GM12873 (cell line): ENCODE data around the gene BCAN.

Experiments
- TF ChIP-seq, protein P1 (sequence below): IDR thresholded peaks from 2 replicates; pipeline ENCODE4 v1.5.1; 2012; ENCODE audit warnings: low read depth, mild to moderate bottlenecking, moderate library complexity, low read length, control low read depth; ENCODE audit not compliant: insufficient read depth; ENCODE audit errors: missing control alignments

Gene BCAN

DNA sequence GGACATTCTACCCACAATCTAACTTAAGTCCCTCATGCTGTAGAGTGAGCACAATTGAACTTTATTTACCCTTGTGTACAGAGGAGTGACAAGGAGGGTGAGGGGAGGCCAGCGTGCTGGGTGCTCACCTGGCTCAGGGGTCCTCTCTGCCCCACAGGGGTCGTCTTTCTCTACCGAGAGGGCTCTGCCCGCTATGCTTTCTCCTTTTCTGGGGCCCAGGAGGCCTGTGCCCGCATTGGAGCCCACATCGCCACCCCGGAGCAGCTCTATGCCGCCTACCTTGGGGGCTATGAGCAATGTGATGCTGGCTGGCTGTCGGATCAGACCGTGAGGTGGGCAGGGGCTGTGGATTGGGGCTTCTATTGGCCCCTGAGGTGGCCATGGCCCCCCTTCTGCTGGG is 5.4 kb downstream of the BCAN start:
- TF ChIP-seq, protein P1, sequence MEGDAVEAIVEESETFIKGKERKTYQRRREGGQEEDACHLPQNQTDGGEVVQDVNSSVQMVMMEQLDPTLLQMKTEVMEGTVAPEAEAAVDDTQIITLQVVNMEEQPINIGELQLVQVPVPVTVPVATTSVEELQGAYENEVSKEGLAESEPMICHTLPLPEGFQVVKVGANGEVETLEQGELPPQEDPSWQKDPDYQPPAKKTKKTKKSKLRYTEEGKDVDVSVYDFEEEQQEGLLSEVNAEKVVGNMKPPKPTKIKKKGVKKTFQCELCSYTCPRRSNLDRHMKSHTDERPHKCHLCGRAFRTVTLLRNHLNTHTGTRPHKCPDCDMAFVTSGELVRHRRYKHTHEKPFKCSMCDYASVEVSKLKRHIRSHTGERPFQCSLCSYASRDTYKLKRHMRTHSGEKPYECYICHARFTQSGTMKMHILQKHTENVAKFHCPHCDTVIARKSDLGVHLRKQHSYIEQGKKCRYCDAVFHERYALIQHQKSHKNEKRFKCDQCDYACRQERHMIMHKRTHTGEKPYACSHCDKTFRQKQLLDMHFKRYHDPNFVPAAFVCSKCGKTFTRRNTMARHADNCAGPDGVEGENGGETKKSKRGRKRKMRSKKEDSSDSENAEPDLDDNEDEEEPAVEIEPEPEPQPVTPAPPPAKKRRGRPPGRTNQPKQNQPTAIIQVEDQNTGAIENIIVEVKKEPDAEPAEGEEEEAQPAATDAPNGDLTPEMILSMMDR = no peak

DNA sequence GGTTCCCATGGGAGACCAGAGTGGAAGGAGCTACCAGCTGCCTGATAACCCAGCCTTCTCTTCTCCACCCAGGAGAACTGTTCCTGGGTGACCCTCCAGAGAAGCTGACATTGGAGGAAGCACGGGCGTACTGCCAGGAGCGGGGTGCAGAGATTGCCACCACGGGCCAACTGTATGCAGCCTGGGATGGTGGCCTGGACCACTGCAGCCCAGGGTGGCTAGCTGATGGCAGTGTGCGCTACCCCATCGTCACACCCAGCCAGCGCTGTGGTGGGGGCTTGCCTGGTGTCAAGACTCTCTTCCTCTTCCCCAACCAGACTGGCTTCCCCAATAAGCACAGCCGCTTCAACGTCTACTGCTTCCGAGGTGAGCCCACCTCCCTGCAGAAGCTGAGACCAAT is 6.6 kb downstream of the BCAN start:
- TF ChIP-seq, protein P1 = no peak

DNA sequence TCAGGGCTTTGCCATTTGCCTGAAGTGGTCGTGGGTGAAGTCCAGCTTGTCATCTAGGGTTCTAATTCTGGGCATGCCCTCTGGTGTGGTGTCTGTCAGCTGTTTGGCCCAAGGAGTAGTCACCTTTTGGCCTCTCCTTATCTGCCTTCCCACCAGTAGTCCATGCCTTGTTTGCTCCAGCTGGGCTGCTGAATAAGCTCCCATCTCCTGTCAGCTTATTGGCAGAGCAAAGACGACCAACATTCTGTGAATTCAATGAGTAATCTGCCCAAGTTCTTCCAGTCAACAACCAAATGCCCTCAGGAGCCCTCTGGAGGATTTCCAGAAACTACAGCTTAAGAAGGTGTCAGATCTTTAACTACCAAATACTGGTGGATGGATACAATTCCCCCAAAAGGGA is 7.0 kb downstream of the BCAN start:
- TF ChIP-seq, protein P1 = no peak

DNA sequence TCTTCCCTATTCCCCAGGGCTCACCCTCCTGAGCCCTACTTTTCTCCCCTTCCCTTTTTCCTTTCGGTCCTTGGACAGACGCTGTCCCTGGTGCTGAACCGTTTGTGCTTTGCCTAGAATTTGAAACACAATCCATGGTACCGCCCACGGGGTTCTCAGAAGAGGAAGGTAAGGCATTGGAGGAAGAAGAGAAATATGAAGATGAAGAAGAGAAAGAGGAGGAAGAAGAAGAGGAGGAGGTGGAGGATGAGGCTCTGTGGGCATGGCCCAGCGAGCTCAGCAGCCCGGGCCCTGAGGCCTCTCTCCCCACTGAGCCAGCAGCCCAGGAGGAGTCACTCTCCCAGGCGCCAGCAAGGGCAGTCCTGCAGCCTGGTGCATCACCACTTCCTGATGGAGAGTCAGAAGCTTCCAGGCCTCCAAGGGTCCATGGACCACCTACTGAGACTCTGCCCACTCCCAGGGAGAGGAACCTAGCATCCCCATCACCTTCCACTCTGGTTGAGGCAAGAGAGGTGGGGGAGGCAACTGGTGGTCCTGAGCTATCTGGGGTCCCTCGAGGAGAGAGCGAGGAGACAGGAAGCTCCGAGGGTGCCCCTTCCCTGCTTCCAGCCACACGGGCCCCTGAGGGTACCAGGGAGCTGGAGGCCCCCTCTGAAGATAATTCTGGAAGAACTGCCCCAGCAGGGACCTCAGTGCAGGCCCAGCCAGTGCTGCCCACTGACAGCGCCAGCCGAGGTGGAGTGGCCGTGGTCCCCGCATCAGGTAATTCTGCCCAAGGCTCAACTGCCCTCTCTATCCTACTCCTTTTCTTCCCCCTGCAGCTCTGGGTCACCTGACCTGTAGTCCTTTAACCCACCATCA is 10.4 kb downstream of the BCAN start:
- TF ChIP-seq, protein P1 = no peak

DNA sequence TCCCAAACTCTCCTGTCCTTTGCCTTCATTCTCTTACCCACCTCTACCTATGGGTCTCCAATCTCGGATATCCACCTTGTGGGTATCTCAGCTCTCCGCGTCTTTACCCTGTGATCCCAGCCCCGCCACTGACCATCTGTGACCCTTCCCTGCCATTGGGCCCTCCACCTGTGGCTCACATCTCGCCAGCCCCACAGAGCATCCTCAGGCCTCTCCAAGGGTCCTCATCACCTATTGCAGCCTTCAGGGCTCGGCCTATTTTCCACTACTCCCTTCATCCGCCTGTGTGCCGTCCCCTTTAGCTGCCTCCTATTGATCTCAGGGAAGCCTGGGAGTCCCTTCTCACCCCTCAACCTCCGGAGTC is 11.1 kb downstream of the BCAN start:
- TF ChIP-seq, protein P1 = no peak

DNA sequence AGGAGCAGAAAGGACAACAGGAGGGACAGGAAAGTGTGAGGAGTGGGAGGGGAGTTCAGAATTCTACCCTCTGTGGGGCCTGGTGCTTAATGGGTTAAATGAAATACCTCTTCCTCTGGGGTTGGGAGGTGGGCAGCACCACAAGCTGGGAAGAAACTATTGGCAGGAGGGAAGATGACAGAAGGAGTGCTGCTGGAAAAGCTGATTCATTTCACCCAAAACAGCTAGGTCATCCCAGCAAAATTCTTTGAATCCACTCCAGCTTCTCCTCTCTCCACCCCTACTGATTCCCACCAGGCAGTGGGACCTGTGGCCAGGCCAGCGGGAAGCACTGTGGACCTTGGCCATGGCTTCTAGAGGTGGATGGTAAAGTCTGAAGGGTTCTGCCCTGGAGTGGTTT is 12.8 kb downstream of the BCAN start:
- TF ChIP-seq, protein P1 = no peak

DNA sequence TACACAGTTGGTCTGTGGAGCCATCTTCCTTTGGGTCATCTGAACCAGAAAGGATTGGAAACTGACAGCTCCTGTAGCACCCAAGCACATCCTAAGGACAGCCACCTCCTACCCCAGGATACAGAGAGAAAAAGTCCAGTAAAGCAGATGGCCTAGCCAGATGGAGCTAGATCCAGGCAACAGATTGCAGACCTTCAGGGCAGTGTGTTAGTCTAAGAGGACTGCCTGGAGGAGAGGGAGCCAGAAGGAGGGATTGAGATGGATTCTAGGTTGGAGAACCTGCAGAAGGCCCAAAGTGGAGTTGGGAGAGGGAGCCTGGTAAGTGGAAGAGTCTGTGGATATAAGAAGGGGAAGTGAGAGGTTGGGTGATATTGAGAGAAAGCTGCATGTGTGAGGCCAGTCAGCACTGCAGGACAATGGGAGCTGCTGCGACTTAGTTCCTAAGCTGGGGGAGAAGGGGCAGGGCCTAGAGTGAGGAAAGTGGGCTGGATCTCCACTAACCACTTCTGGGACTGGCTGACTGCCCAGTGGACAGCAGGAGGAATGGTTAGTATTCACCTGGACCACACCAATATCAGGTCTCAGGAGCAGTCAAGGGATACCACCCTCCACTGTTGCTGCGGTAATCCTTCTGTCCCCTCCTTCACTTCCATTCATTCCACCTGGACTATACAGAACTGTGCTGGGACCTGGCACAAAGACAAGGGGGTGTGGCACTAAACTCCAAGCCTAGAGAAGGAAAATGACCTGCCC is 13.4 kb downstream of the BCAN start:
- TF ChIP-seq, protein P1 = no peak
